H9 (cell line): ENCODE results near the gene KRT85. TPM values are rescaled to one million over a fixed set of nuclear protein-coding genes. Genes with fewer than 3 reads are reported as not detected.

Experiments used
- DNase-seq: peaks from one replicate; pipeline ENCODE4 v3.0.0-alpha.2; 2017
- H2AFZ ChIP-seq: one replicate; pipeline ENCODE4 v1.6.1; 2013; ENCODE audit warnings: mild to moderate bottlenecking, low read length, control low read depth, moderate library complexity
- H2AK5ac ChIP-seq: 2 replicates; pipeline ENCODE4 v1.6.1; 2013; ENCODE audit warnings: low read length, control low read depth, mixed read lengths; ENCODE audit not compliant: insufficient read length
- H2BK120ac ChIP-seq: one replicate; pipeline ENCODE4 v1.6.1; 2013; ENCODE audit warnings: low read depth, mild to moderate bottlenecking, low read length, control low read depth, inconsistent platforms; ENCODE audit not compliant: poor library complexity, severe bottlenecking
- H2BK12ac ChIP-seq: 2 replicates; pipeline ENCODE4 v1.6.1; 2013; ENCODE audit warnings: low read length, control low read depth, mixed read lengths, low read depth; ENCODE audit not compliant: insufficient read length
- H2BK15ac ChIP-seq: 2 replicates; pipeline ENCODE4 v1.6.1; 2013; ENCODE audit warnings: low read depth, low read length, control low read depth
- H2BK20ac ChIP-seq: one replicate; pipeline ENCODE4 v1.6.1; 2013; ENCODE audit warnings: low read depth, mild to moderate bottlenecking, low read length, control low read depth, inconsistent platforms; ENCODE audit not compliant: poor library complexity, severe bottlenecking
- H2BK5ac ChIP-seq: 2 replicates; pipeline ENCODE4 v1.6.1; 2013; ENCODE audit warnings: low read length, control low read depth, mixed read lengths; ENCODE audit not compliant: insufficient read length
- H3K14ac ChIP-seq: 2 replicates; pipeline ENCODE4 v1.6.1; 2013; ENCODE audit warnings: low read length, control low read depth; ENCODE audit not compliant: insufficient read depth
- H3K18ac ChIP-seq: 2 replicates; pipeline ENCODE4 v1.6.1; 2013; ENCODE audit warnings: low read depth, mild to moderate bottlenecking, mixed read lengths, low read length, control low read depth; ENCODE audit not compliant: insufficient read length
- H3K23ac ChIP-seq: 2 replicates; pipeline ENCODE4 v1.6.1; 2013; ENCODE audit warnings: low read length, control low read depth, mixed read lengths, low read depth; ENCODE audit not compliant: insufficient read length
- H3K23me2 ChIP-seq: 2 replicates; pipeline ENCODE4 v1.6.1; 2013; ENCODE audit warnings: low read depth, mild to moderate bottlenecking, mixed read lengths, low read length, control low read depth; ENCODE audit not compliant: insufficient read length, poor library complexity, severe bottlenecking
- H3K27ac ChIP-seq: 2 replicates; pipeline ENCODE4 v1.5.1; 2013; ENCODE audit warnings: low read length, control low read depth, mixed read lengths, low read depth; ENCODE audit not compliant: insufficient read length
- H3K27me3 ChIP-seq: 2 replicates; pipeline ENCODE4 v1.6.1; 2013; ENCODE audit warnings: low read length, control low read depth, inconsistent platforms; ENCODE audit not compliant: insufficient read depth
- H3K4ac ChIP-seq: 2 replicates; pipeline ENCODE4 v1.6.1; 2013; ENCODE audit warnings: low read depth, mild to moderate bottlenecking, control low read depth, inconsistent platforms, low read length, moderate library complexity
- H3K4me1 ChIP-seq: 2 replicates; pipeline ENCODE4 v1.6.1; 2013; ENCODE audit warnings: low read length, control low read depth, inconsistent platforms; ENCODE audit not compliant: insufficient read depth
- H3K4me2 ChIP-seq: 2 replicates; pipeline ENCODE4 v1.6.1; 2013; ENCODE audit warnings: low read length, control low read depth, mixed read lengths; ENCODE audit not compliant: insufficient read length, insufficient read depth
- H3K56ac ChIP-seq: 2 replicates; pipeline ENCODE4 v1.6.1; 2013; ENCODE audit warnings: low read depth, mild to moderate bottlenecking, mixed read lengths, low read length, control low read depth; ENCODE audit not compliant: insufficient read length
- H3K79me1 ChIP-seq: 2 replicates; pipeline ENCODE4 v1.6.1; 2013; ENCODE audit warnings: low read depth, mild to moderate bottlenecking, moderate library complexity, low read length, control low read depth, inconsistent platforms; ENCODE audit not compliant: insufficient read depth, poor library complexity, severe bottlenecking
- H3K79me2 ChIP-seq: 2 replicates; pipeline ENCODE4 v1.6.1; 2013; ENCODE audit warnings: low read length, control low read depth, inconsistent platforms; ENCODE audit not compliant: insufficient read depth
- H3K9ac ChIP-seq: 2 replicates; pipeline ENCODE4 v1.6.1; 2013; ENCODE audit warnings: low read length, control low read depth, mixed read lengths; ENCODE audit not compliant: insufficient read length; ENCODE audit errors: extremely low read depth
- H3K9me3 ChIP-seq: one replicate; pipeline ENCODE4 v1.6.1; 2013; ENCODE audit warnings: low read depth, low read length, inconsistent platforms; ENCODE audit not compliant: control insufficient read depth
- H3T11ph ChIP-seq: one replicate; pipeline ENCODE4 v1.6.1; 2013; ENCODE audit warnings: mild to moderate bottlenecking, low read length, control low read depth, inconsistent platforms
- H4K20me1 ChIP-seq: one replicate; pipeline ENCODE4 v1.6.1; 2013; ENCODE audit not compliant: control insufficient read depth, insufficient read length, insufficient read depth
- H4K5ac ChIP-seq: 2 replicates; pipeline ENCODE4 v1.6.1; 2013; ENCODE audit warnings: low read depth, mild to moderate bottlenecking, mixed read lengths, low read length, control low read depth; ENCODE audit not compliant: insufficient read length
- H4K8ac ChIP-seq: replicated peaks from 2 replicates; pipeline ENCODE4 v1.6.1; 2013; ENCODE audit warnings: low read length, control low read depth, mixed read lengths, low read depth; ENCODE audit not compliant: insufficient read length
- H4K91ac ChIP-seq: 2 replicates; pipeline ENCODE4 v1.6.1; 2013; ENCODE audit warnings: low read depth, mild to moderate bottlenecking, moderate library complexity, mixed read lengths, low read length, control low read depth; ENCODE audit not compliant: insufficient read length
- H3K27ac Mint-ChIP-seq, 3 experiments: 2 replicates in 2 of 3; 3 replicates in 1 of 3; pipeline ENCODE4 v1.8.0; 2020 to 2021; ENCODE audit warnings: mixed read lengths in 3 of 3, mild to moderate bottlenecking in 1 of 3, moderate library complexity in 1 of 3
- H3K27me3 Mint-ChIP-seq: 2 replicates; pipeline ENCODE4 v1.8.0; 2021; ENCODE audit warnings: low read depth, mild to moderate bottlenecking, moderate library complexity, mixed read lengths
- H3K36me3 Mint-ChIP-seq, 3 experiments: 2 replicates in 2 of 3; 3 replicates in 1 of 3; pipeline ENCODE4 v1.8.0; 2020 to 2021; ENCODE audit warnings: low read depth in 3 of 3, mixed read lengths in 3 of 3; ENCODE audit not compliant: insufficient read depth in 1 of 3
- H3K4me1 Mint-ChIP-seq, 2 experiments: 2 replicates each; pipeline ENCODE4 v1.8.0; 2020; ENCODE audit warnings: mixed read lengths in 2 of 2
- H3K4me3 Mint-ChIP-seq, 2 experiments: 2 replicates in 1 of 2; 3 replicates in 1 of 2; pipeline ENCODE4 v1.8.0; 2020 to 2021; ENCODE audit warnings: mild to moderate bottlenecking in 2 of 2, mixed read lengths in 2 of 2, moderate library complexity in 1 of 2
- H3K9me3 Mint-ChIP-seq, 2 experiments: 2 replicates in 1 of 2; 3 replicates in 1 of 2; pipeline ENCODE4 v1.8.0; 2020; ENCODE audit warnings: mild to moderate bottlenecking in 2 of 2, mixed read lengths in 2 of 2, moderate library complexity in 1 of 2
- CTCF ChIP-seq: fragments of 200-600 bp; sonication (generic); conservative IDR thresholded peaks from 3 replicates; pipeline ENCODE4 v1.8.0; 2021; ENCODE audit warnings: antibody characterized with exemption, mild to moderate bottlenecking
- WGBS: extraction: QIAGEN DNeasy Blood & Tissue Kit; methylation state at CpG from one replicate; pipeline ENCODE4 v1.1.7; 2013; ENCODE audit warnings: missing lambda C conversion rate, low lambda C conversion rate, mixed read lengths; ENCODE audit not compliant: insufficient read length; ENCODE audit errors: extremely low coverage; 5-methylcytosine and 5-hydroxymethylcytosine counted together
- total RNA-seq: library from RNA; stranded (reverse); gene quantifications from 2 replicates; pipeline ENCODE4 v1.2.1, GENCODE V29; 2021

The KRT85 gene
- total RNA-seq, 1 experiment from 2014 or later = not detected

GRCh38 chr12:52400906-52401305 lies 33.6 kb upstream of the KRT85 start:
- H3K36me3 Mint-ChIP-seq = no peaks in the 10 kb centered on the region; a peak in 1 of 7 replicates
- no peak overlapping the region for H3K27ac ChIP-seq
- H3K23me2 ChIP-seq = no peaks in the 10 kb centered on the region
- peaks cover 10 to 13% of the 10 kb centered on the region in 2 experiments for H3K4me1 Mint-ChIP-seq
- H2BK120ac ChIP-seq = no peak overlapping the region
- no peak overlapping the region for H4K91ac ChIP-seq
- H3K9me3 ChIP-seq = no peaks in the 10 kb centered on the region
- H4K8ac ChIP-seq = no peak overlapping the region
- no peak overlapping the region for H3K4ac ChIP-seq
- H3K79me1 ChIP-seq = no peaks in the 10 kb centered on the region
- H2BK12ac ChIP-seq = no peak overlapping the region
- H2AK5ac ChIP-seq = no peak overlapping the region
- H3K79me2 ChIP-seq = no peaks in the 10 kb centered on the region
- no peak for DNase-seq
- no peak overlapping the region for H2AFZ ChIP-seq
- H4K5ac ChIP-seq = no peak overlapping the region
- H4K20me1 ChIP-seq = no peaks in the 10 kb centered on the region
- no peak overlapping the region for H3K18ac ChIP-seq
- H3K4me2 ChIP-seq = no peak overlapping the region
- no peak overlapping the region for H3K4me3 Mint-ChIP-seq
- WGBS = no CpG with 5 or more reads among the region's 9 CpGs
- H3K14ac ChIP-seq = no peak overlapping the region
- no peaks in the 10 kb centered on the region; the same call in 1 of the 2 replicates for H3K27me3 Mint-ChIP-seq
- H3T11ph ChIP-seq = no peak overlapping the region
- no peak overlapping the region for H3K23ac ChIP-seq
- H3K56ac ChIP-seq = no peak overlapping the region
- no peak overlapping the region for H3K9ac ChIP-seq
- TF ChIP-seq CTCF = no peak
- no peak overlapping the region for H2BK20ac ChIP-seq
- H2BK5ac ChIP-seq = no peak overlapping the region
- peak overlapping the region in 2 of 3 experiments; percentile 79 to 95; a peak in 2 of 7 replicates for H3K27ac Mint-ChIP-seq
- no peaks in the 10 kb centered on the region; the same call in 1 of the 2 replicates for H3K27me3 ChIP-seq
- H2BK15ac ChIP-seq = no peak overlapping the region
- H3K9me3 Mint-ChIP-seq = no peaks in the 10 kb centered on the region; a peak in 1 of 5 replicates
- peaks cover 1% of the 10 kb centered on the region; the same call in 1 of the 2 replicates for H3K4me1 ChIP-seq
